IPS-NIHi7 (cell line): Measurements from ENCODE around the gene DNLZ.
A peak's percentile ranks its signal among the peaks of the same experiment; 100 is the strongest.

Experiments used
- DNase-seq: peaks from one replicate; pipeline ENCODE4 v3.0.0; 2012; ENCODE audit warnings: mixed read lengths; ENCODE audit errors: extremely low spot score

DNLZ gene

GRCh38 chr9:136318111-136318775 lies 45.3 kb downstream of the DNLZ start:
- DNase-seq, result no peak

GRCh38 chr9:136317695-136318094 lies 45.8 kb downstream of the DNLZ start:
- no peak for DNase-seq

- DNase-seq, result no peak
Measured at GRCh38 chr9:136316896-136317676, 46.5 kb downstream of the DNLZ start.

- DNase-seq, result no peak
Measured at GRCh38 chr9:136316271-136316751, 47.2 kb downstream of the DNLZ start.

GRCh38 chr9:136314944-136315343 lies 48.6 kb downstream of the DNLZ start:
- no peak for DNase-seq

GRCh38 chr9:136314056-136314416 lies 49.5 kb downstream of the DNLZ start:
- no peak for DNase-seq

GRCh38 chr9:136313111-136314055 lies 50.2 kb downstream of the DNLZ start:
- no peak for DNase-seq

- peak; percentile 78 for DNase-seq
Measured at GRCh38 chr9:136312436-136312835, 51.1 kb downstream of the DNLZ start.

- DNase-seq, result no peak
Measured at GRCh38 chr9:136312009-136312375, 51.6 kb downstream of the DNLZ start.

- no peak for DNase-seq
Measured at GRCh38 chr9:136311051-136312008, 52.2 kb downstream of the DNLZ start.

- DNase-seq, result no peak
Measured at GRCh38 chr9:136310273-136311030, 53.1 kb downstream of the DNLZ start.

- no peak for DNase-seq
Measured at GRCh38 chr9:136309806-136310220, 53.7 kb downstream of the DNLZ start.
